ENCODE measurements around the gene EFNB3.
A peak's percentile ranks its signal among the peaks of the same experiment; 100 is the strongest.

Gene EFNB3, protein sequence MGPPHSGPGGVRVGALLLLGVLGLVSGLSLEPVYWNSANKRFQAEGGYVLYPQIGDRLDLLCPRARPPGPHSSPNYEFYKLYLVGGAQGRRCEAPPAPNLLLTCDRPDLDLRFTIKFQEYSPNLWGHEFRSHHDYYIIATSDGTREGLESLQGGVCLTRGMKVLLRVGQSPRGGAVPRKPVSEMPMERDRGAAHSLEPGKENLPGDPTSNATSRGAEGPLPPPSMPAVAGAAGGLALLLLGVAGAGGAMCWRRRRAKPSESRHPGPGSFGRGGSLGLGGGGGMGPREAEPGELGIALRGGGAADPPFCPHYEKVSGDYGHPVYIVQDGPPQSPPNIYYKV

DNA sequence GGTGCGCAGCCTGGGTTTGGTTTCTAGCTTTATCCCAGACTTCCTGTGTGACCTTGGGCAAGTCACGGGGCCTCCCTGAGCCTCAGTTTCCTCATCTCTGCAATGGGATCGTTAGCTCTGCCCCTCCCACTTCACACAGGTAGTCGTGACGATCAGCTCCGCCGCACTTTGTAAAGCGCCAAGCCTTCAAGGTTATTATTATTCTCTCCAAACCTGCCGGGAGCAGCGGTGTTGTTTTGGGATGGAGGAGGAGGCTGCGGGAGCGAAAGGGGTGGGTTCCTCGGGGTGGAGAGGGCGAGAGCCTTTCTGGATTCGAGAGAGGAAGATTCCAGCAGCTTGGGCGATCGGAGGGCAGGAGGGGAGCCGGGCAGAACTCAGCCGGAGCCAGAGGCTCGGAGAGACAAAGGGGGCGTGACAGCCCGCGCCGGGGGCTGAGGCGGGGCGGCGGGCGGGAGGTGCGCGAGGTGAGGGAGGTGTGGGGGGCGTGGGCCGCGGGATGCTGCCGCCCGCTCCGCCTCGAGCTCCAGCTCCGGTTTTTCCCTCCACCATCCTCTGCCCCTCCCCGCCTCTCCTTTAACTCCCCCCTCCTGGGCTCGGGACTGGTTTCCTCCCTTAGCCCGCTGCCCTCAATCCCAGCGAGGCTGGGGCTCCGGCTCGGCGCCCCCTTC lies at the start of gene EFNB3:
Gene EFNB3 (plus strand): TSS at position 602 of the 668 bp plus-strand sequence. CDS start 397 bp downstream, outside the sequence.
- no peak for DNase-seq (ENCODE audit: low read depth, low spot score)

DNA sequence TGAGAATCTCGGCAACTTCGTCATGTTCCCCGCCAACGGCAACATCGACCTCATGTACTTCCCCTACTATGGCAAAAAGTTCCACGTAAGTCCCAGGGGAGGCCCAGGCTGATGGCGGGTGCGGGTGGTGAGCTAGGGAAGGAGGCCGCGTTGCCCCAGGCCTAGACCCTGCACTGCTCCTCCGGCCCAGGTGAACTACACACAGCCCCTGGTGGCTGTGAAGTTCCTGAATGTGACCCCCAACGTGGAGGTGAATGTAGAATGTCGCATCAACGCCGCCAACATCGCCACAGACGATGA lies 49.5 kb upstream of the EFNB3 start:
- no peak for DNase-seq (ENCODE audit: low read depth, low spot score)

DNA sequence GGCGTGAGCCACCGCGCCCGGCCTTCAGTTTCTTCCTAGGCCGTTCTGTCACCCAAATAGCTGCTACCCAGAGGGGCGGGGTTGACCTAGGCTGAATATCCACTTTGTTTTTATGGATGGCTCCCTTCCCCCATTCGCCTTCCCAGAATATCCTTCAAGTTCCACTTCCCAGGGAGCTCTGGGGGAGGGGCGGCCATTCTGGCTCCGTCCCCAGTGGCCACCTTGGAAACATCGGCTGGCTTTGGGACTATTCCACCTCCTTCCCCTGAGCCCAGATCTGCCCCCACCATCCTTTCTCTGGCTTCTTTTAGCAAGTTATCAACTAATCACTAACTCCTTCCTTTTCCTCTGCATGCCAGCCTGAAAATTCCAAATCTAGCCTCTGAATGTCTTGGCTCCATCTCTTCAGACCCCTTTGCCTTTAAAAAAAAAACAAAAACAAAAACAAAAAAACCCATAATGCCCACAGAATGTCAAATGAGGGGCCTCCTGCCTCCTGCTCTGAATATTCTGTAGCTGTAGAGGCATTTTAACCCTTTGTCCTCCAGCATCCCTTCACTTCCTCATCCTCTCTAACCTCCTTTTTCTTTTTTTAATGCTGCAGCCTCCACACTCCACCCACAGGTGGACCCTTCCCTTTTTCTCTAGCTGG lies 47.9 kb upstream of the EFNB3 start:
- DNase-seq (ENCODE audit: low read depth, low spot score): no peak

DNA sequence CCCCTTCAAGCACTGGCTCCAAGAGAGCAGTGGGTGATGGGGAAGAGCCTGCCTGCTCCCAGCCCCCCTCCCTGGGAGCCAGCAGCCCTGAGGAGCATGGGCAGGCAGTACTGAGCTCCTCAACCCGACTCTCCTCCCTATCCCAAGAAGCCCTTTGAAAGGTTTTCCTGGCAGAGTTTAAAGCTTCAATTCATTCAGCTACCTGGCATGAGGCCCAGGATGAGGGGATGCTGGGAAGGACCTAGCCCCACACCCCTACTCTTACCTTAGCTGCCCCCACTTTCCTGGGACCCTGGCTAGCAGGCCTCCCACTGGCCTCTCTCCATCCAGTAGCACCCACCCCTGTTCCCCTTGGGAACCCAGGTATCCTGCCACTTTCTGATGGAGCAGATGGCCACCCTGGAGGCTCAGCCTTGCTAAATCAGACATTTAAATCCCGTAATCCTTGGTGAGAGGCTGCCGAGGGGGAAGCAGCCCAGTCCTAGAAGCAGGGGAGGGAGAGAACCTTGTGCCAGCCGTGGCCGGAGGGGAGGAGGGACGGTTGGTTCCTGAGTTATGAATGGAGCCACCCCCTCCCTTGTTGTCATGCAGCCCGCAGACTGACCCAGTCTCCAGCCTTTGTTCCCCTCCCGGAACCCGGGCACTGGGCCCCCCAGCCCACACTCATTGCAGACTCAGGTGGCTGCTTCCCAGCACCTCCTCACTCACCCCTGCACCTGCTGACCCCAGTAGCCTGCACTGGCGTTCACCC lies 37.2 kb upstream of the EFNB3 start:
- DNase-seq (ENCODE audit: low read depth, low spot score): no peak

DNA sequence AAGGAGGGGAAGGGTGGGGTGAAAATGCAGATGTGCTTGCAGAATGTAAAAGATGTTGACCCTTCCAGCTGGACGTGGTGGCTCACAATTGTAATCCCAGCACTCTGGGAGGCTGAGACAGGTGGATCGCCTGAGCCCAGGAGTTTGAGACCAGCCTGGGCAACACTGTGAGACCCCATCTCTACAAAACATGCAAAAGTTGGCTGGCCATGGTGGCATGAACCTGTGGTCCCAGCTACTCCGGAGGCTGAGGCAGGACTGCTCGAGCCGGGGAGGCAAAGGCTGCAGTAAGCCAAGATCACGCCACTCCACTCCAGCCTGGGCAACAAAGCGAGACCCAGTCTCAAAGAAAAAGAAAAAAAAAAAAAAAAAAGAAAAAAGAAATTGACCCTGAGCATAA lies 36.5 kb upstream of the EFNB3 start:
- no peak for DNase-seq (ENCODE audit: low read depth, low spot score)

DNA sequence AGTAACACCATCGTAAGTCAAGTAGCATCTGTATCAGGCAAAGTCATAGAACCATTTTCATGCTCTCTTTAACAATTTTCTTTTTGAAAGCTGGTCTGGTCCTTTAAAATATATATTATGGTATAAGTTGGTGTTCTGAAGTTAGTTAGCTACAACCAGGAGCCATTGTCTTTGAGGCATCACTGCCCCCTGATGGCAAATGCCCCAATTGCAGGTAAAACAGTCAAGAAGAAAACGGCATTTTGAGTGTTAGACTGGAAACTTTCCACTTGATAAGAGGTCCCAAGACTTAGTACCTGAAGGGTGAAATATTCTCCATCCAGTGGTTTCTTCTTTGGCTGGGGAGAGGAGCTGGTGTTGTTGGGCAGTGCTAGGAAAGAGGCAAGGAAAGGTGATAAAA lies 31.8 kb upstream of the EFNB3 start:
- no peak for DNase-seq (ENCODE audit: low read depth, low spot score)

DNA sequence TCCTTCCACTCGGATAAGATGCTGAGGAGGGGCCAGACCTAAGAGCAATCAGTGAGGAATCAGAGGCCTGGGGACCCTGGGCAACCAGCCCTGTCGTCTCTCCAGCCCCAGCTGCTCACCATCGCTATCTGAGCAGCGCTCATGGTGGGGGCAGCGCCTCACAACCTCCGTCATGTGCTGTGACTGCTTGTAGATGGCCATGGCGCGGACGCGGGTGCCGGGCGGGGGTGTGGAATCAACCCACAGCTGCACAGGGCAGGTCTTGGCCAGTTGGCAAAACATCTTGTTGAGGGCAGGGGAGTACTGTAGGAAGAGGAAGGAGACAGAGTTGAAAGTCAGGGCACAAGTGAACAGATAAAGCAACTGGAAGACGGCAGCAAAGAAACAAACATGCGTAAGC lies 30.1 kb upstream of the EFNB3 start:
- no peak for DNase-seq (ENCODE audit: low read depth, low spot score)

DNA sequence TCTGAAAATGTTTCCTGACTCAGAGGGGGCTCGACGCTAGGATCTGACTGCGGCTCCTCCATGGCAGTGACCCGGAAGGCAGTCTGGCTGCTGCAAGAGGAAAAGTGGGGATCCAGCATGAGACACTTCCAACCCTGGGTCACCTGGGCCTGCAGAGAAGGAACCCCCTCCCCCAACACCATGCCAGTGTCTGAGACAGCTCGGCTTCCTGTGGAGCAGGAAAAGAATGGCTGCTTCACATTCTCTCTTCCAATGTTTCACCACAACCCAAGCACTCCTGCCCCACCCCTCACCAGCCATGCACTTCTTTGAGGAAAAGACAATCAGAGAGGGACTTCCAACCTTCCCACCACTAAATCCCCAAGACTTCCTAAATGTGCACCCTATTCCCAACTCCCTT lies 28.5 kb upstream of the EFNB3 start:
- no peak for DNase-seq (ENCODE audit: low read depth, low spot score)

DNA sequence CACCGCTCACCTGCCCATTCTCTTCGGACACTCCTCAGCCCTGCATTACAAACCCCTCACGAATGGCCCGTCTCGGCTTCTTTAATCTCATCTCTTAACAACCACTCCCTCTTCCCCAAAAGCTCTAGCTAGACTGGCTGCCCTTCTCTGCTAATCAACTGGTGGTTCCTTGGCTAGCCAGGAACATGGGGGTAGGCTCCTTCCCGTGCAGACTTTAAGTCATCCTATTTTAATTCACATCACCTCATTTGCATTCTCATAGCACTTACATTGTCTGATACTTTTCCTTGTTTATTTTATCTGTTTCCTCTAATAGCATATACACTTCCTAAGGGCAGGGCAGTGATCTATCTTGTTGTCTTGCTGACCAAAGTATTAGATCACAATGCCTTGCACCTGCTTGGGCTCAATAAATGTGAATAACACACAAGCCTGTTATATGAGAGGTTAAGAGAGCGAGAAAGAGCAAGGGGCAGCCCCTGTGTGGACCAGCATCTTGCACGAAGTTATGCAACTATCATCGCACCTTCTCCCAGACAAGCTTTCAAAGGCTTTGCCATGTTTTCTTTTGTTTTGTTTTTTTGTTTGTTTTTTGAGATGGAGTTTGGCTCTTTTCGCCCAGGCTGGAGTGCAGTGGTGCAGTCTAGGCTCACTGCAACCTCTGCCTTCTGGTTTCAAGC lies 27.5 kb upstream of the EFNB3 start:
- DNase-seq (ENCODE audit: low read depth, low spot score): no peak

DNA sequence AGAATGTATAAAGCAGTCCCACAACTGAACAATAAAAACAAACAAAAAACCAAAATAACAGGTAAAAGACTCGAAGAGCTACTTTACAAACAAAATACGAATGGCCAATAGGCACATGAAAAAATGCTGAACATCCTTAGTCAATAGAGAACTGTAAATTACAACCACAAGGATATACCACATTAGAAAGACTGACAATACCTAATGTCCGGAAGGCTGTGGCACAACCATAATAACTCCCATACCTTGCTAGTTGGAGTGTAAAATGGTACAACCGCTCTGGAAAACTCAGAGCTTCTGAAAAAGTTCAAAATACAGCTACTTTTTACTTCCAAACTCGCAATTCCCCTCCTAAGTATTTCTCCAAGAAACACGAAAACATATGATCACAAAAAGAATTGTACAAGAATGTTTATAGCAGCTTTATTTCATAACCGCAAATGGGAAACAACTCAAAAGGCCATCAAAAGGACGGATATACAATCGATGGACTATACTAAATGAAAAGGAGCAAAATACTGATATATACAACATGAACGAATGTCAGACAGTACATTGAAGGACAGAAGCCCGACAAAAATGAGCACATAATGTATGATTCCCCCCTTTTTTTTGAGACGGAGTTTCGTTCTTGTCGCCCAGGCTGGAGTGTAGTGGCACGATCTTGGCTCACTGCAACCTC lies 20.0 kb upstream of the EFNB3 start:
- DNase-seq (ENCODE audit: low read depth, low spot score): no peak

DNA sequence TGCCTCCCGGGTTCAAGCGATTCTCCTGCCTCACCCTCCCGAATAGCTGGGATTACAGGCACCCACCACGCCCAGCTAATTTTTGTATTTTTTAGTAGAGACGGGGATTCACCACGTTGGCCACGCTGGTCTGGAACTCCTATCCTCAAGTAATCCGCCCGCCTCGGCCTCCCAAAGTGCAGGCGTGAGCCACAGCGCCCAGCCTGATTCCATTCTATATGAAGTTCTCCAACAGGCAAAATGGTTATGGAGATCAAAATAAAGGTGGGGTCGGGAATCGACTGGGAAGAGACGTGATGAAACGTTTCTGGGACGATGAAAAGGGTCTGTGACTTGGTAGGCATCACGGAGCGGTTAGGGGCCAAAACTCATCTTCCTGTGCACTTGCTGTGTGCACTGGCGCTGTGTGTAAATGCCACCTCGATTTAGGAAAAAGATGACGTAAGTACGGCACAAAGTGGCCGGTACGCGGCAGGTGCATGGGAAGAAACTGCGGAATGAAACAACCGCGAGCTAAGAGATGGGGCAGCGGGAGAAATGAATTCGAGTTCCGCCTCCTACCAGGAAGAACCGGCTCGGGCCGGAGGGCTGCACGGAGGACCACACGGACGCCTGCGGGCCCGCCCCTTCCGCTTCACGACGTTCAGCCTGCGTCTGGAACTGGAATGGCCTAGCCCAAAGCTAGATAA lies 19.3 kb upstream of the EFNB3 start:
- DNase-seq (ENCODE audit: low read depth, low spot score): peak; percentile 77

DNA sequence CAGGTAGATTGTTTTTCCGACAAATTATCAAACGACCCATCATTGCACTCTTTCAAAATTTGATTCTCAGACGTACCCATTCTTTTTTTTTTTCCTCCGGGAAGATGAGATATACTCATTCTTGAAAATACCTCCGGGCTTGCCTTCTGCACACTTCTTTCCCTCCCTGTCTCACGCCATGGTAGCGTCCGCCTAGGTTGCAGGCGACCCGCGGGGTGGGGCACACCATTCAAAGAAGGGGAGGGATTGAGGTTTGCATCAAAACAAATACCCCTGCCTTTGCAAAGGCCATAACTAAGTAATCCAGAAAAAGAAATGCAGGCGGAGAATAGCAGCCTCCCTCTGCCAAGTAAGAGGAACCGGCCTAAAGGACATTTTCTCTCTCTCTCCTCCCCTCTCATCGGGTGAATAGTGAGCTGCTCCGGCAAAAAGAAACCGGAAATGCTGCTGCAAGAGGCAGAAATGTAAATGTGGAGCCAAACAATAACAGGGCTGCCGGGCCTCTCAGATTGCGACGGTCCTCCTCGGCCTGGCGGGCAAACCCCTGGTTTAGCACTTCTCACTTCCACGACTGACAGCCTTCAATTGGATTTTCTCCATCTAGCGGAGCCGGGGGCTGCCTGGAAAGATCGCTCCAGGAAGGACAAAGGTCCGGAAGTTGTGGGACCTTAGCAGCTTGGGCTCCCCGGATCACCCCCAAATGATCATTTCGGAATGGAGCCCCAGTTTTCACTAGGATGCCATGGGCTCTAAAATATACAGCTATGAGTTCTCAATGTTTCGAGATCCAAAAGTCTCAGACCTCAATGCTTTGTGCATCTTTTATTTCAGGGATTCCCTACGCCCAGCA lies 18.6 kb upstream of the EFNB3 start:
- DNase-seq (ENCODE audit: low read depth, low spot score): peak; percentile 68

DNA sequence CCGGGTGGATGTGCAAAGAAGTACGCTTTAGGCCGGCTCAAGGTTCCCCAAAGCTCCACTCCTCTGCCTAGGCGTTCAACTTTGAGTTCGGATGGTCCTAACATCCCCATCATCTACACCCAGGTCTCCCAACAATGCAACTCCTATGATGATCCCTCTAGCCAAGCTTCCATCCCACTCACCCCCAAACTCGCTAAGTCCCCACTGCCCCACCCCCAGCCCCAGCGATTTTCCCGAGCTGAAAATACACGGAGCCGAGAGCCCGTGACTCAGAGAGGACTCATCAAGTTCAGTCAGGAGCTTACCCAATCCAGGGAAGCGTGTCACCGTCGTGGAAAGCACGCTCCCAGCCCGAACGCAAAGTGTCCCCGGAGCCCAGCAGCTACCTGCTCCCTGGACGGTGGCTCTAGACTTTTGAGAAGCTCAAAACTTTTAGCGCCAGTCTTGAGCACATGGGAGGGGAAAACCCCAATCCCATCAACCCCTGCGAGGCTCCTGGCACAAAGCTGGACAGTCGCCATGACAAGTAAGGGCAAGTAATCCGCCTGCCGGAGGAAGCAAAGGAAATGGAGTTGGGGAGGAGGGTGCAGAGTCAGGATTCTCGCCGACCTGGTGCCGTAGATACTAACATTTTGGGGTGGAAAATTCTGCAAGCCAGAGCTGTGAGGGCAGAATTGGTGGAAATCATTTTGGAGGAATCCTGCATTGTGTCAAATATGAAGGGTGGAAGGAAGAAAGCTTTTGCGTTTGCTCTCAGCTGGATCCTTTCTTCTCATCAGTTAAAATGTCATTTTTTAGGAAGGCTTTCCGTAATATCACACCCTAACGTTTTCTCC lies 17.7 kb upstream of the EFNB3 start, which contains the start of gene TP53:
Gene TP53 (minus strand): TSS at position 419 of the 836 bp plus-strand sequence. CDS start 10,896 bp downstream, outside the sequence.
- peak; percentile 84 for DNase-seq (ENCODE audit: low read depth, low spot score)

DNA sequence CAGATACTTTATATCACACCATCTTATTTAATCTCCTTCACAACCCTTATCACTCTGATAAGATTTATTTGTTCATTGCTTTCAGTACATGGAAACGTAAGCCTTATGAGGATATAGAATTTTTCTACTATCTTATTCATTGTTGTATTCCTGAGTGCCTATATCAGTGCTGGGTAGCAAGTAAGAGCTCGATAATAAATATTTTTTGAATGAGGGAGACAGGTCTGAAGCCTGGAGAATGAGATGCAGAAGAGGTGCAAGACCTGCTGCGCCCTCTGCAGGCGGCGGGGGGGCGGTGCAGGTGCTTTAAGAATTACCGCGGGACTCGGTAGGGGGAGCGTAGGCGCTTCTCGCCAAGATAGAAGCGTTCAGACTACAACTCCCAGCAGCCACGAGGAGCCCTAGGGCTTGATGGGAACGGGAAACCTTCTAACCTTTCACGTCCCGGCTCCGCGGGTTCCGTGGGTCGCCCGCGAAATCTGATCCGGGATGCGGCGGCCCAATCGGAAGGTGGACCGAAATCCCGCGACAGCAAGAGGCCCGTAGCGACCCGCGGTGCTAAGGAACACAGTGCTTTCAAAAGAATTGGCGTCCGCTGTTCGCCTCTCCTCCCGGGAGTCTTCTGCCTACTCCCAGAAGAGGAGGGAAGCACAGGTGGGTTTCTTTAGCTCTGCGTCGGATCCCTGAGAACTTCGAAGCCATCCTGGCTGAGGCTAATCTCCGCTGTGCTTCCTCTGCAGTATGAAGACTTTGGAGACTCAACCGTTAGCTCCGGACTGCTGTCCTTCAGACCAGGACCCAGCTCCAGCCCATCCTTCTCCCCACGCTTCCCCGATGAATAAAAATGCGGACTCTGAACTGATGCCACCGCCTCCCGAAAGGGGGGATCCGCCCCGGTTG lies 16.8 kb upstream of the EFNB3 start, which contains the start of gene WRAP53:
Gene WRAP53 (plus strand): TSS at position 570 of the 900 bp plus-strand sequence. CDS start 172 bp downstream, at position 742.
- peak; percentile 94 for DNase-seq (ENCODE audit: low read depth, low spot score)

DNA sequence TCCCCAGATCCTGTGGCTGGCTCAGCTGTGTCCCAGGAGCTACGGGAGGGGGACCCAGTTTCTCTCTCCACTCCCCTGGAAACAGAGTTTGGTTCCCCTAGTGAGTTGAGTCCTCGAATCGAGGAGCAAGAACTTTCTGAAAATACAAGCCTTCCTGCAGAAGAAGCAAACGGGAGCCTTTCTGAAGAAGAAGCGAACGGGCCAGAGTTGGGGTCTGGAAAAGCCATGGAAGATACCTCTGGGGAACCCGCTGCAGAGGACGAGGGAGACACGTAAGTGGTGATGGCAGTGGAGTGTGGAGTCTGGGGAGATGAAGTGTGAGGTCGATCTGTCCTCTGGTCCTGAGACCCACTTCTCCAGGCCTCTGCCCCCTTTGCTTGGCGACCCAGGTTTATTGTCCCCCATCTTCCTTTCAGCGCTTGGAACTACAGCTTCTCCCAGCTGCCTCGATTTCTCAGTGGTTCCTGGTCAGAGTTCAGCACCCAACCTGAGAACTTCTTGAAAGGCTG lies 16.1 kb upstream of the EFNB3 start:
- no peak for DNase-seq (ENCODE audit: low read depth, low spot score)

DNA sequence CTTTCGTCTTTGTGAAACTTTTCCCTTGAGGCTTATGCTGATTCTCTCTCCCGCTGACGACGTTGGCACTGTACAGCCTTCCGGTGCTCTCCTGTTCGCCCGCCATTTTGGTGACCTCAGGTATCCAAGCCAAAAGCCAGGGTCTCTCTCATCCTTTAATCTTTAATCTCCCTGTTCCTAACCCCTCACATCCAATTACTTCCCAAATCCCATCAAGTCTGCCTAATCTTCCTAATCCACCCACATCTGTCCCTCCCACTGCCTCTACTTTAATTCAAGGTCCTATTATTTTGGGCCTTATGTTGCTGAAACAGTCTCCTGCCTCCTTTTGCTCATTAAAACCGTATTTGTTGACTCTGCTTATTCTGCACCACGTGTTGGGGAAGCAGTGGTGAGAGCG lies 9.4 kb upstream of the EFNB3 start:
- no peak for DNase-seq (ENCODE audit: low read depth, low spot score)
